ENCODE measurements around the gene MBNL2. TPM values are rescaled to one million over a fixed set of nuclear protein-coding genes. Genes with fewer than 3 reads are reported as not detected.
A peak's percentile ranks its signal among the peaks of the same experiment; 100 is the strongest.

Gene MBNL2
- total RNA-seq, 4 donors from 2014 or later, result 92.8 to 132 (median 101) TPM

GRCh38 chr13:97364031-97364430 is 141.9 kb downstream of the MBNL2 start:
- H3K9me3 ChIP-seq, result no peaks in the 10 kb centered on the region
- TF ChIP-seq POLR2A (IDR thresholded peaks at IDR 0.05; ENCODE audit: low read depth), result no peak
- no peak for TF ChIP-seq POLR2AphosphoS5 (IDR thresholded peaks at IDR 0.05)
- WGBS, result 57% methylated on average over 1 of the region's 1 CpG
- peaks cover 6 to 63% (median 41%) of the 10 kb centered on the region in 4 donors for H3K36me3 ChIP-seq
- intact Hi-C loops (cut with DNase I), result loop anchor here (5.0 kb wide), 1 partner anchor 342 kb away; no protein-coding TSS in a partner anchor
- no peak overlapping the region for H3K27ac ChIP-seq (replicated peaks in 1 of 4)
- no peak for DNase-seq (ENCODE audit: extremely low spot score)
- H3K27me3 ChIP-seq, result no peaks in the 10 kb centered on the region
- H3K4me3 ChIP-seq, result no peak overlapping the region
- peaks cover 7 to 51% (median 41%) of the 10 kb centered on the region in 4 donors for H3K4me1 ChIP-seq

GRCh38 chr13:97364827-97365226 is 142.7 kb downstream of the MBNL2 start:
- WGBS, result 89% methylated on average over 4 of the region's 4 CpGs
- TF ChIP-seq POLR2AphosphoS5 (IDR thresholded peaks at IDR 0.05) (no peak), EP300 (IDR thresholded peaks at IDR 0.05) (no peak), CTCF (IDR thresholded peaks at IDR 0.05) (no peak), POLR2A (IDR thresholded peaks at IDR 0.05; ENCODE audit: low read depth) (no peak)
- H3K27ac ChIP-seq (replicated peaks in 1 of 4), result no peak overlapping the region
- intact Hi-C loops (cut with DNase I), result loop anchor here (5.0 kb wide), 1 partner anchor 343 kb away; no protein-coding TSS in a partner anchor
- no peak for DNase-seq (ENCODE audit: extremely low spot score)
- peaks cover 4 to 53% (median 38%) of the 10 kb centered on the region in 4 donors for H3K4me1 ChIP-seq
- peaks cover 6 to 63% (median 41%) of the 10 kb centered on the region in 4 donors for H3K36me3 ChIP-seq
- H3K27me3 ChIP-seq, result no peaks in the 10 kb centered on the region
- no peak overlapping the region for H3K4me3 ChIP-seq
- no peaks in the 10 kb centered on the region for H3K9me3 ChIP-seq

- Histone ChIP-seq H3K27me3 (no peaks in the 10 kb centered on the region), H3K27ac (replicated peaks in 1 of 4) (no peak overlapping the region), H3K4me1 (peaks cover 4 to 58% (median 39%) of the 10 kb centered on the region in 4 donors), H3K4me3 (no peak overlapping the region), H3K36me3 (peaks cover 6 to 54% (median 34%) of the 10 kb centered on the region in 4 donors), H3K9me3 (no peaks in the 10 kb centered on the region)
- DNase-seq (ENCODE audit: extremely low spot score), result no peak
- 96% methylated on average over 5 of the region's 5 CpGs for WGBS
- intact Hi-C loops (cut with DNase I), result no loop called here
- TF ChIP-seq CTCF (IDR thresholded peaks at IDR 0.05) (no peak), POLR2AphosphoS5 (IDR thresholded peaks at IDR 0.05) (no peak), POLR2A (IDR thresholded peaks at IDR 0.05; ENCODE audit: low read depth) (no peak), EP300 (IDR thresholded peaks at IDR 0.05) (no peak)
Measured at GRCh38 chr13:97366172-97366688, 144.1 kb downstream of the MBNL2 start.

GRCh38 chr13:97367016-97367822 is 145.1 kb downstream of the MBNL2 start:
- Histone ChIP-seq H3K4me3 (no peak overlapping the region), H3K36me3 (peaks cover 6 to 61% (median 36%) of the 10 kb centered on the region in 4 donors), H3K4me1 (peaks cover 4 to 58% (median 37%) of the 10 kb centered on the region in 4 donors), H3K9me3 (no peaks in the 10 kb centered on the region), H3K27me3 (no peaks in the 10 kb centered on the region), H3K27ac (replicated peaks in 1 of 4) (peak overlapping the region; percentile 10 to 36 (median 20))
- WGBS, result 72% methylated on average over 15 of the region's 15 CpGs
- intact Hi-C loops (cut with DNase I), result no loop called here
- DNase-seq (ENCODE audit: extremely low spot score), result no peak
- TF ChIP-seq EP300 (IDR thresholded peaks at IDR 0.05) (no peak), POLR2AphosphoS5 (IDR thresholded peaks at IDR 0.05) (peak in 1 of 2 donors; percentile 14)

- DNase-seq (ENCODE audit: extremely low spot score), result no peak
- no peaks in the 10 kb centered on the region for H3K9me3 ChIP-seq
- peak overlapping the region; percentile 36 to 45 (median 39) for H3K4me3 ChIP-seq
- peaks cover 6 to 55% (median 30%) of the 10 kb centered on the region in 4 donors for H3K36me3 ChIP-seq
- no peak for TF ChIP-seq CTCF (IDR thresholded peaks at IDR 0.05)
- TF ChIP-seq EP300 (IDR thresholded peaks at IDR 0.05), result no peak
- no peak for TF ChIP-seq POLR2A (IDR thresholded peaks at IDR 0.05; ENCODE audit: low read depth)
- no peak for TF ChIP-seq POLR2AphosphoS5 (IDR thresholded peaks at IDR 0.05)
- intact Hi-C loops (cut with DNase I), result no loop called here
- H3K27ac ChIP-seq (replicated peaks in 1 of 4), result peak overlapping the region in 3 of 4 donors; percentile 32 to 59 (median 55)
- H3K4me1 ChIP-seq, result peaks cover 4 to 42% (median 37%) of the 10 kb centered on the region in 4 donors
- 34% methylated on average over 4 of the region's 4 CpGs for WGBS
- H3K27me3 ChIP-seq, result no peaks in the 10 kb centered on the region
Measured at GRCh38 chr13:97369261-97369893, 147.2 kb downstream of the MBNL2 start.
